ENCODE measurements around the gene IL2RA. TPM values are rescaled to one million over a fixed set of nuclear protein-coding genes. Genes with fewer than 3 reads are reported as not detected.

IL2RA gene
- total RNA-seq, 1 experiment from 2014 or later: not detected

DNA sequence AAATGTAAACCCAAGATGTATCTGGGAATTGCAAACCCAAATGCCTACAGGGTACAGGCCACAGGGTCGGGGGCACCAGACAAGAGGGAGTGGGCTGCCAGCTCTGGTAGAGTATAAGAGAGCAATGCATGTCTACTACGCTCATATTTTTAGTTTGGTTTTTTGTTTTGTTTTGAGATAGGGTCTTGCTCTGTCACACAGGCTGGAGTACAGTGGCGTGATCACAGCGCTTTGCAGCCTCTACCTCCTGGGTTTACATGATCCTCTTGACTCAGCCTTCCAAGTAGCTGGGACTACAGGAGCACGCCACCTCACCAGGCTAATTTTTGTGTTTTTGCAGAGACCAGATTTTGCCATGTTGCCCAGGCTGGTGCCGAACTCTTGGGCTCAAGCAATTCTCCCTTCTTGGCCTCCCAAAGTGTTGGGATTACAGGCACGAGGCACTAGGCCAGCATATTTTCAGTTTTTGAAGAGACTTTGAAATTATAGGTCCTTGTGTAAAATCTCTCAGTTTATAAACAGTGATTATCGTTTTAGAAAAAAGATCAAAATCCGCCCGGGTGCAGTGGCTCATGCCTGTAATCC lies 73.7 kb downstream of the IL2RA start:
- Histone ChIP-seq H3K27me3 (replicated peaks; ENCODE audit: insufficient read depth, low read depth, low read length, poor library complexity) (peaks cover 6% of the 10 kb centered on the region), H3K4me1 (ENCODE audit: insufficient read depth, low read length, poor library complexity, severe bottlenecking) (no peaks in the 10 kb centered on the region), H3K4me3 (ENCODE audit: low read depth, low read length, poor library complexity, severe bottlenecking) (no peak overlapping the region), H3K27ac (ENCODE audit: low read depth, low read length, poor library complexity, severe bottlenecking) (no peak overlapping the region), H3K36me3 (ENCODE audit: insufficient read depth, low read length, poor library complexity, severe bottlenecking) (no peaks in the 10 kb centered on the region), H3K9me3 (ENCODE audit: low read depth, low read length, poor library complexity, severe bottlenecking) (no peaks in the 10 kb centered on the region)
- ChIA-PET POLR2A (ENCODE audit: low non-redundant PET) (no interaction called here), CTCF (no interaction called here)
- BruUV-seq (replicated peaks): no TSS peak
- intact Hi-C loops (cut with micrococcal nuclease; ENCODE audit: unreplicated experiment): no loop called here
- TF ChIP-seq, protein P1, sequence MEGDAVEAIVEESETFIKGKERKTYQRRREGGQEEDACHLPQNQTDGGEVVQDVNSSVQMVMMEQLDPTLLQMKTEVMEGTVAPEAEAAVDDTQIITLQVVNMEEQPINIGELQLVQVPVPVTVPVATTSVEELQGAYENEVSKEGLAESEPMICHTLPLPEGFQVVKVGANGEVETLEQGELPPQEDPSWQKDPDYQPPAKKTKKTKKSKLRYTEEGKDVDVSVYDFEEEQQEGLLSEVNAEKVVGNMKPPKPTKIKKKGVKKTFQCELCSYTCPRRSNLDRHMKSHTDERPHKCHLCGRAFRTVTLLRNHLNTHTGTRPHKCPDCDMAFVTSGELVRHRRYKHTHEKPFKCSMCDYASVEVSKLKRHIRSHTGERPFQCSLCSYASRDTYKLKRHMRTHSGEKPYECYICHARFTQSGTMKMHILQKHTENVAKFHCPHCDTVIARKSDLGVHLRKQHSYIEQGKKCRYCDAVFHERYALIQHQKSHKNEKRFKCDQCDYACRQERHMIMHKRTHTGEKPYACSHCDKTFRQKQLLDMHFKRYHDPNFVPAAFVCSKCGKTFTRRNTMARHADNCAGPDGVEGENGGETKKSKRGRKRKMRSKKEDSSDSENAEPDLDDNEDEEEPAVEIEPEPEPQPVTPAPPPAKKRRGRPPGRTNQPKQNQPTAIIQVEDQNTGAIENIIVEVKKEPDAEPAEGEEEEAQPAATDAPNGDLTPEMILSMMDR (conservative IDR thresholded peaks at IDR 0.05; ENCODE audit: low read depth, low read length): no peak
- TF ChIP-seq EZH2 (IDR thresholded peaks at IDR 0.05; ENCODE audit: borderline replicate concordance, low read depth, low read length, poor library complexity, severe bottlenecking): no peak
- no peak for DNase-seq (ENCODE audit: low spot score)

DNA sequence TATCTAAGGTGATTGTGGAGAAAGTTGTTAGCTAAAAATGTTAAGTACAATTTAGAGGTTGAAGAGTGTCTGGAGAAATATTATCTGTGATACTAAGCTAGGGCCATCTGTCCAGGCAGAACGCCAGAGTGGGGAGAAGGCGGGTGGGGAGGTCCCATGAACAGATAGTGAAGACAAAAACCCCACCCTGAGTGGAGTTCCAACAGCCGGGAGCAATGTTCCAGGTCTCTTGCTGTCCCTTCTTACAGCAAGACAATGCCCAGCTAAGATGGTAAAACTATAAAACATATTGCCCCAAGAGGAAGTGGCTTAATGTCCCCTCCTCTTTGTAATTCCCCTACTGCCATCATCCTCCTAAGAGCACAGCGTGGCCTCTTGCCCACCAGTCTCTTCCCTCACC lies 74.4 kb downstream of the IL2RA start:
- no peaks in the 10 kb centered on the region for H3K36me3 ChIP-seq (ENCODE audit: insufficient read depth, low read length, poor library complexity, severe bottlenecking)
- POLR2A ChIA-PET (ENCODE audit: low non-redundant PET): no interaction called here
- DNase-seq (ENCODE audit: low spot score): no peak
- H3K4me3 ChIP-seq (ENCODE audit: low read depth, low read length, poor library complexity, severe bottlenecking): no peak overlapping the region
- intact Hi-C loops (cut with micrococcal nuclease; ENCODE audit: unreplicated experiment): no loop called here
- no peak for TF ChIP-seq EZH2 (IDR thresholded peaks at IDR 0.05; ENCODE audit: borderline replicate concordance, low read depth, low read length, poor library complexity, severe bottlenecking)
- TF ChIP-seq, protein P1 (conservative IDR thresholded peaks at IDR 0.05; ENCODE audit: low read depth, low read length): no peak
- no TSS peak for BruUV-seq (replicated peaks)
- H3K4me1 ChIP-seq (ENCODE audit: insufficient read depth, low read length, poor library complexity, severe bottlenecking): no peaks in the 10 kb centered on the region
- H3K27me3 ChIP-seq (replicated peaks; ENCODE audit: insufficient read depth, low read depth, low read length, poor library complexity): peaks cover 8% of the 10 kb centered on the region
- CTCF ChIA-PET: no interaction called here
- no peaks in the 10 kb centered on the region for H3K9me3 ChIP-seq (ENCODE audit: low read depth, low read length, poor library complexity, severe bottlenecking)
- no peak overlapping the region for H3K27ac ChIP-seq (ENCODE audit: low read depth, low read length, poor library complexity, severe bottlenecking)

DNA sequence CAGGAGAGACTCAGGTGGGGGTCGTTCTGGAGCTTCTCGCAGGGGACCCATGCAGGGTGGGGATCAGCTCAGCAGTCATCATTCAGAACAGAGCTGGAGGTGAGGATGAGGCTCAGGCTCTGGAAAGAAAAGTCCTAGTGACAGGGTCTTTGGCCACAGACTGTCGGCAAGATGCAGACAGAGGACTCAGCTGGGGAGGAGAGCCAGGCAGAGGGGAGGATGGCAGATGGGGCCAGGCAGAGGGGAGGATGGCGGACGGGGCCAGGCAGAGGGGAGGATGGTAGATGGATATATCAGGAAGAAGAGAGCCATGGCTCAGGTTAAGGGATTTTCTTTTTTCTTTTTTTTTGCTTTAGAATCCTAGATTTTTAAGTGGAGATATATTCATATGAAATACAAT lies 77.1 kb downstream of the IL2RA start:
- TF ChIP-seq, protein P1 (conservative IDR thresholded peaks at IDR 0.05; ENCODE audit: low read depth, low read length): no peak
- no peak for TF ChIP-seq EZH2 (IDR thresholded peaks at IDR 0.05; ENCODE audit: borderline replicate concordance, low read depth, low read length, poor library complexity, severe bottlenecking)
- Histone ChIP-seq H3K9me3 (ENCODE audit: low read depth, low read length, poor library complexity, severe bottlenecking) (no peaks in the 10 kb centered on the region), H3K4me1 (ENCODE audit: insufficient read depth, low read length, poor library complexity, severe bottlenecking) (no peaks in the 10 kb centered on the region), H3K27ac (ENCODE audit: low read depth, low read length, poor library complexity, severe bottlenecking) (no peak overlapping the region), H3K27me3 (replicated peaks; ENCODE audit: insufficient read depth, low read depth, low read length, poor library complexity) (peaks cover 8% of the 10 kb centered on the region), H3K4me3 (ENCODE audit: low read depth, low read length, poor library complexity, severe bottlenecking) (no peak overlapping the region), H3K36me3 (ENCODE audit: insufficient read depth, low read length, poor library complexity, severe bottlenecking) (no peaks in the 10 kb centered on the region)
- intact Hi-C loops (cut with micrococcal nuclease; ENCODE audit: unreplicated experiment): no loop called here
- ChIA-PET POLR2A (ENCODE audit: low non-redundant PET) (no interaction called here), CTCF (no interaction called here)
- no peak for DNase-seq (ENCODE audit: low spot score)
- BruUV-seq (replicated peaks): no TSS peak

All from A673 (cell line).